Activated naive CD4-positive, alpha-beta T cell treated with anti-CD3 and anti-CD28 coated beads, Interleukin-2, amount 50 U/mL, for 24 hours (primary cell): ENCODE results near the gene SPIRE2.

Experiments used
- H3K27ac Mint-ChIP-seq: one replicate; pipeline ENCODE4 v1.8.0; 2021; ENCODE audit warnings: mild to moderate bottlenecking, mixed read lengths
- H3K27me3 Mint-ChIP-seq: one replicate; pipeline ENCODE4 v1.8.0; 2021; ENCODE audit warnings: mixed read lengths
- H3K36me3 Mint-ChIP-seq: one replicate; pipeline ENCODE4 v1.8.0; 2021; ENCODE audit warnings: mixed read lengths
- H3K4me1 Mint-ChIP-seq: one replicate; pipeline ENCODE4 v1.8.0; 2021; ENCODE audit warnings: mixed read lengths
- H3K4me3 Mint-ChIP-seq: one replicate; pipeline ENCODE4 v1.8.0; 2021; ENCODE audit warnings: mild to moderate bottlenecking, mixed read lengths
- H3K9me3 Mint-ChIP-seq: one replicate; pipeline ENCODE4 v1.8.0; 2021; ENCODE audit warnings: mixed read lengths

SPIRE2 gene

DNA sequence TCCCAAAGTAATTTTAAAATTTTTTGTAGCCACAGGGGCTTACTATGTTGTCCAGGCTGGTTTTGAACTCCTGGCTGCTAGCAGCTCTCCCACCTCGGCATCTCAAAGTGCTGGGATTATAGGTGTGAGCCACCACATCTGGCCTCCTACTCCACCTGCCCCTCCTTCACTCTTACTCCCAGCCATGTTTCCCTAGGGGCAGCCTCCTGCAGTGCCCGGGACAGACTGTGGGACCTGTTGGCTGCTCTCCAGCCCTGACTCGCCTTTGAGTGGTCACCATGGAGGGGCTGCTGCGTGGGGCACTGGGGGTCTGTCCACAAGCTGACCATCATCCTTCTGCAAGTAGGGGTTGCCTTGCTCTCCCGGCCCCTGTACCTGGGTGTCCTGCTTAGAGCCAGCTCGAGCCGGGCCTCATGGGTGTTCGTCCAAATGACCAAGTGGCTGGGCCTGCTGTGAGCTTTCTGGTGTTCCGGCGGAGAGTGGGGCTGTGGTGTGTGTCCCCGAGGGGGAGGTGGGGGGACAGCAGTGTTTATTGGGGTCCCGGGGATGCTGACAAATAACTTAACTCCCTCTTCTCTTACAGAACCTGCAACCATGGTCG is 16.6 kb downstream of the SPIRE2 start:
- Mint-ChIP-seq H3K27ac (peak overlapping the region; percentile 59), H3K4me1 (peaks cover 14% of the 10 kb centered on the region), H3K9me3 (no peaks in the 10 kb centered on the region), H3K36me3 (no peaks in the 10 kb centered on the region), H3K27me3 (no peaks in the 10 kb centered on the region), H3K4me3 (no peak overlapping the region)

DNA sequence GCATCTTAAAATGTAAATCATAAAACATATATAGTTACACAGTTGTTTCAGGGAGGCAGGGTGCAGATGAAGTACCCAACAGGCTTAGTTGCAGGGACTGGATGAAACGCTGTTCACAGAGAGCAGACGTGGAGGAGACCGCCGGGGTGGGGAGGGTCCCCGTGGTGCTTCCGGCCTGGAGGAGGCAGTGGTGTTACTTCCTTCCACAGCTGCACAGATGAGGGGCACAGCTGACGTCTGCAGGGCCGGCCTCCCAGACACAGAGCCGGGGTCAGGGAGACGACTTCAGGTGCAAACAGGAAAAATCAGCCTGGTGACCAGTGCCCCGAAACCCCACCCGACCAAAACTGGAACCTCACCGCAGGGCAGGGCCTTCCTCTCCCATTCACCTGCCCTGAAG is 17.1 kb downstream of the SPIRE2 start:
- no peak overlapping the region for H3K27ac Mint-ChIP-seq
- no peaks in the 10 kb centered on the region for H3K36me3 Mint-ChIP-seq
- no peaks in the 10 kb centered on the region for H3K9me3 Mint-ChIP-seq
- H3K4me1 Mint-ChIP-seq = peaks cover 14% of the 10 kb centered on the region
- H3K4me3 Mint-ChIP-seq = no peak overlapping the region
- no peaks in the 10 kb centered on the region for H3K27me3 Mint-ChIP-seq

DNA sequence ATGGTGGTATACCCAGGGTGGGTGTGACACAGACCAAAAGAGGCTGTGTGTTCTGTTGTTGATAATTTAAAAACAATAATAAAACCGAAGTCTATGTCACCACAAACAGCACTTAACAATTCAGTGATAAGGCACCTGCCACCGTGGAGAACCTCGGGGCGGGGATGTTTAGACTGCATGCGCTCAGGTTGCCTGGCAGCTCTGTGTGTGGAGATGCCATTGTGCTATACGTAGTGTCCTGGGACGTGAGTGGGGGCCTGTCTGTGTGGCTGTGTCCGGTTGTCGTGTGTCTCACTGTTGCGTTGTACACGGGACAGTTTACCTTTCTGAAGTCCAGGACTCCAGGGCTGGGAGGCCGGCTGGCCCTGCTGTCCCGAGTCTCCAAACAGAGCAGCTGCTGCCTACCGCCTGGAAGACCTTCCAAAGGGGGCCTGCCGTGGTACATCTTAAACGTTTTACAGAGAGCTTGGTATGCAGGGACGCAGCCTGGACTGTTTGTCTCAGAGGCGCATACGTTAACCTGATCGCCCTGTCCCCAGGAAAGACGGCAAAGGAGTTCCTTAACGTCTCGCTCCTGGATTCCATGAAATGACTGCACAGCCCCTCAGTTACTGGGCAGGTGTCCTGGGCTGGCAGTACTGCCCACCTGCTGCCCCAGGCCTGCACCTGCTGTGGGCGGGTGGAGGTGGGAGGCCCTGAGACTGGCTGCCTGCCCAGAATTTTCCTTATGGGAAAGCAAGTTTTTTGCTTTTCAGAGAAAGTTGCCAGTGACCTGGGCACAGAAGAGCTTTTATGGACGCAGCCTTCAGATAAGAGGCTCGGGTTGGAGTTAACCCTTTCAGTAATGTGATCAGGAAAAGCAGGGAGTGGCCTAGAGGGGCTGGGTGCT is 19.0 kb downstream of the SPIRE2 start:
- Mint-ChIP-seq H3K27ac (no peak overlapping the region), H3K27me3 (no peaks in the 10 kb centered on the region), H3K4me3 (no peak overlapping the region), H3K36me3 (no peaks in the 10 kb centered on the region), H3K9me3 (no peaks in the 10 kb centered on the region), H3K4me1 (peaks cover 14% of the 10 kb centered on the region)

DNA sequence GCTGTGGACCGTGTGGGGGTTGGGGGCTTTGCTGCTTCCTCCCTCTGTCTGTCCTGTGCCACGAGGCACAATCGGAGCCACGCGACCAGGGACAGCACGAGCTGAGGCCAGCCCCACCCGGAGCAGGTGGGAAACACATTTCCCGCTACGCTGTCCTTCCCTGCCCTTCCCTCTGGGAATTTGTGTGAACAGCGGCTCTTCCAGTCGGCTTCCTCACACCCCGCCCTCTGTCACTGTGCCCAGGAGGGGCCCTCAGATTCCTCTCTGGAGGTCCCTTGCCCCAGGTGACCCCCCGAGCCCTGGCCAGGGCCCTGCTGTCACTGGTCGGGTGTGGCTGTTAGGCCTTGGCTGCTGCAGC is 19.6 kb downstream of the SPIRE2 start:
- no peaks in the 10 kb centered on the region for H3K36me3 Mint-ChIP-seq
- no peak overlapping the region for H3K4me3 Mint-ChIP-seq
- no peaks in the 10 kb centered on the region for H3K27me3 Mint-ChIP-seq
- H3K9me3 Mint-ChIP-seq = no peaks in the 10 kb centered on the region
- H3K27ac Mint-ChIP-seq = no peak overlapping the region
- H3K4me1 Mint-ChIP-seq = peaks cover 14% of the 10 kb centered on the region

DNA sequence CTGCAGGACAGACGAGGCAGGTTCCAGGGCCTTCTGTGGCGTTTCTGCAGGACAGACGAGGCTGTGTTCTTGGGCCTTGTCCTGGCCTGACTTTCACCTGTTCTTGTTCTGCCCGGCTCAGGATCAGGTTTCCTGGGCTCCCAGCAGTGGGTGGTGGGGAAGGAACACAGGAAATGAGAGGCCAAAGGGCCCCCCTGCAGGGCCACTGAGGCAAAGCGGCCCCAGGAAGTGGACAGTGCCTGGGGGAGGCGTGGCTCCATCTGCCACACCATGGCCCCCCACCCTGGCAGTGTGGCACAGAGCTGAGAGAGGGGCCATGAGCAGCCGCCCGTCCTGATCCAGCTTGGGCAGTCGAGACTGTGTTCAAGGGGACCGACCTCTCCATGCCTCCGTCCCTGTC is 20.7 kb downstream of the SPIRE2 start:
- Mint-ChIP-seq H3K4me1 (peaks cover 14% of the 10 kb centered on the region), H3K4me3 (no peak overlapping the region), H3K27me3 (no peaks in the 10 kb centered on the region), H3K9me3 (no peaks in the 10 kb centered on the region), H3K36me3 (no peaks in the 10 kb centered on the region), H3K27ac (no peak overlapping the region)

DNA sequence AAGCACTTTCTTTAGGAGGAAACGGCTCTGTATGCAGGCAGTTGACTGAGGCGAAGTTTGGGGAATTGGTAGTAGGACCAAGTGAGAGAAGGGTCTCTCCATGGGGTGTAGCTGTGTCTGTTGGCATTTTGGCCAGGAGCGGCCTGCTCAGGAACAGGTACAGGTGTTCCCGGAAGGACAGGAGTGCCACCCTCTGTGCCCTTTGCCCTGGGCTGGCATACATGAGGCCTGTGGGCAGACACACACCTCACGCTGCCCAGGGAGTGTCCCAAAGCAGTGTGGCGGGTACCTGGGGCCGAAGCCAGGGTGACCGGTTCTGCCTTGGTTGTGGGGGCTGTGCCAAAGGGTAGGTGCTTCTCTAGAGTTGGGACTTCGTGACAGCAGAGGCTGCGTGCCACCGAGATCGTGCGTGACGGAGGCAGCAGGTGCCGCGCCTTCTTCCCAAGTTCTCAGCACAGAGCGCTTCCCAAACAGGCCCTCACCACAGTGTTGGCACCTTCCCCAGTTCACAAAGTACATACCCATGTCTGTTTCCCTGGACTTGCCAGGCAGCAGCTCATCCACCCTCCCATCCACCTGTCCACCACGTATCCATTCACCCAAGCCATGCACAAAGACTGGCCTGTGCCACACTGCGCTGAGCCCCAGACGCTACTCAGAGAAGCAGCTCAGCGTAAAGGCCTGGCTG is 25.2 kb downstream of the SPIRE2 start:
- Mint-ChIP-seq H3K4me3 (no peak overlapping the region), H3K27ac (no peak overlapping the region), H3K9me3 (no peaks in the 10 kb centered on the region), H3K36me3 (no peaks in the 10 kb centered on the region), H3K27me3 (no peaks in the 10 kb centered on the region), H3K4me1 (no peaks in the 10 kb centered on the region)

DNA sequence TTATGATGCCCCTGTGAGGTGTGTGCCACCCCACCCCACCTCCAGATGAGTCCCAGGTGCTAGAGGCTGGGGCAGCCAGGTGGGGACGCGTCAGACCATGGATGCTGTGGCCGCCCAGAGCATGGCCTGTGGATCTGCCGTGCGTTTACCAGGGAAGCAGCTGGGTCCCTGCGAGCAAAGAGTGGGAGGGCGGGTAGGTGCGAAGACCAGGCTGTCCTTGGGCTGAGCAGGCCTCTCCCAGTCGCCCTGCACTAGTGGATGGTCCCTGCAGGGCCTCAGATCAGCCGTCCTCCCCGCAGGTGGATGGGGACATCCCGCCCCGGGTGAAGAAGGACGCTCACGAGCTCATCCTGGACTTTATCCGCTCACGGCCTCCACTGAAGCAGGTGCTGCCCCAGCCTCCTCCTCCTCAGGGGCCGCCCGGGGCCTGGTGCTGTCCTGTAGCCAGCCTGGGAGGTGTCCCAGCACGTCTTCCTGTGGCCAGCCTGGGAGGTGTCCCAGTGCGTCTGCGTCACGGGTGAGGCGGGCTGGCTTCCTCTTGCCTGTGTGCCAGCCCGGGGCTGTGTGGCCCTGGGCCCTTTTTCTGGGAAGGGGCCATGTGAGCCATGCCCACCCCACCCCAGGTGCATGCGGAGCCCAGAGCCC is 27.1 kb downstream of the SPIRE2 start:
- H3K27ac Mint-ChIP-seq = no peak overlapping the region
- no peaks in the 10 kb centered on the region for H3K36me3 Mint-ChIP-seq
- no peaks in the 10 kb centered on the region for H3K9me3 Mint-ChIP-seq
- H3K27me3 Mint-ChIP-seq = no peaks in the 10 kb centered on the region
- H3K4me3 Mint-ChIP-seq = no peak overlapping the region
- H3K4me1 Mint-ChIP-seq = no peaks in the 10 kb centered on the region

DNA sequence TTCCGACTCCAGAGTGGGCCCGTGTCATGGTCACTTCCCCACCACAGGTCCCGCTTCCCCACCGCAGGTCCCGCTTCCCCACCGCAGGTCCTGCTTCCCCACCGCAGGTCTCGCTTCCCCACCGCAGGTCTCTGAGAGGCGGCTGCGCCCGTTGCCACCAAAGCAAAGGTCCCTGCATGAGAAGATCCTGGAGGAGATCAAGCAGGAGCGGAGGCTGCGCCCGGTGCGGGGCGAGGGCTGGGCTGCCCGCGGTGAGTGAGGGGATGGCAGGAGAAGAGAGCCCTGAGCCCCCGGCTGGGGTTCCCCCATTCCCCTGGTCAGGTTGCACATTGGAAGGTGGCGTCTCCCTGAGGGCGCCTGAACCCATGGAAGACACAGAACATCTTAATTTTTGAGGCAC is 27.7 kb downstream of the SPIRE2 start:
- Mint-ChIP-seq H3K27me3 (no peaks in the 10 kb centered on the region), H3K27ac (no peak overlapping the region), H3K9me3 (no peaks in the 10 kb centered on the region), H3K4me3 (no peak overlapping the region), H3K36me3 (no peaks in the 10 kb centered on the region), H3K4me1 (peaks cover 2% of the 10 kb centered on the region)

DNA sequence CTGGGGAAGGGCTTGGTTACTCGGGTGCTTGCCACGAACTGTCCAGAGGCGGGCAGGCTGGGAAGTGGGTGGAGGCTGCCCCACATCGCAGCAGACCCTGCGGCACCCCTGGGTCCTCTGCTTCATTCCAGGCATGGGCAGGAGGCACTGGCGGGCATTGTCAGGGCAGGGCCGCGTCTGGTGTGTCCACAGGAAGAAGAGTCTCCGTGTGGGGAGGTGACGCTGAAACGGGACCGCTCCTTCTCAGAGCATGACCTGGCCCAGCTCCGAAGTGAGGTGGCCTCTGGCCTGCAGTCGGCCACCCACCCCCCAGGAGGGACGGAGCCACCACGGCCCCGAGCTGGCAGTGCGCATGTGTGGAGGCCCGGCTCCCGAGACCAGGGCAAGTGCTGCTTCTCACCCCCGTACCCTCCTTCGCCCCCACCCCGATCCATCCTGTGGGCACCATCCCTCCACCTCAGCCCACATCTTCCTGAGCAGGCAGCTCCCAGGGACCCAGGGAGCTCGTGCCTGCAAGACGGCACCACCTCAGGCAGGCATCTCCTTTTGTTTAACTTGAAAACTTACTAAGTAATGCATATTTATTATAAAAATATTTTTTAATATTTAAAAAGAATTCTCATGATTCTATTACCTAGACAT is 30.8 kb downstream of the SPIRE2 start:
- Mint-ChIP-seq H3K36me3 (no peaks in the 10 kb centered on the region), H3K27me3 (no peaks in the 10 kb centered on the region), H3K9me3 (no peaks in the 10 kb centered on the region), H3K4me3 (no peak overlapping the region), H3K27ac (no peak overlapping the region), H3K4me1 (peaks cover 25% of the 10 kb centered on the region)

DNA sequence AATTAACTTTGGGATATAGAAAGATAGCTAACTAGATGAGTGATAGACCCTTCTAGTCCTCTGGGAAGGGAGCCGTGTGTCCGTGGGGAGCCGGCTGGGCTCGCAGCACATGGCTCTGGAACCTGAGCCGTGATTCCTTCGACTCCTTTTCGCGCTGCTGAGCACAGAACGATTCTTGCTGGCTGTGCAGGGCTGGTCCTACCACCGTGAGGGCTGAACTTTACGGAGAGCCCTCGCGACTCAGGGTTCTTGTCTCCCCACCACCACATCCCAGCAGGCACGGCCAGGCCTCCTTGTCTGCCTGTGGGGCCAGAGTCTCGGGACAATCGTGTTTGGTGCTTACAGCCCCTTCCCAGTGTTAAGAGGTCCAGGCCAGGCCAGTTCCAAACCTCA is 31.3 kb downstream of the SPIRE2 start:
- no peak overlapping the region for H3K4me3 Mint-ChIP-seq
- peaks cover 30% of the 10 kb centered on the region for H3K4me1 Mint-ChIP-seq
- H3K27me3 Mint-ChIP-seq = no peaks in the 10 kb centered on the region
- H3K27ac Mint-ChIP-seq = no peak overlapping the region
- H3K36me3 Mint-ChIP-seq = no peaks in the 10 kb centered on the region
- H3K9me3 Mint-ChIP-seq = no peaks in the 10 kb centered on the region

DNA sequence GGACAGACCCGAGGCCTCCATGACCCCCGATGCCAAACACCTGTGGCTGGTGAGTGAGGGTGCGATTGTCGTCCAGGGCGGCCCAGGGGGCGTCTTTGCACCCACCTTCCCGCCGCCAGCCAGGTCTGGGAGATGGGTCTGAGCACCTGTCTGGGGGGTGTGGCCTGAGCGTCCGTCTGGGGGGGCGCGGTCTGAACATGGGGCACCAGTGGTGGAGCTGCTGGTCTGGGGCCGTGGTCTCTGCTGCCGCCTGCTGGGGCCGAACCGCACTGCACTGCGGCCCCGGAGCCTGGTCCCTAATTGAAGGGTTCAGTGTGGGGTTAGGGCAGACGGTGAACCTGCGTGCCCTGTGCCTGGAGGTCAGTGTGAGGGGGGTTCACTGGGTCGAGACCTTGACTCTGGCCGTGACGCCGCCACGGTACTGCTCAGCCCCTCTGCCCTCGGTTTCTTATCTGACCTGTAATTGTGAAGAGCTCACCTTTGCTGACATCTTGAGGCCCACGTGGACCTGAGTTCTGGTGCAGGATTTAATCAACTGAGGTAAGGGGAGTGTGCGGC is 32.6 kb downstream of the SPIRE2 start:
- H3K36me3 Mint-ChIP-seq = no peaks in the 10 kb centered on the region
- no peaks in the 10 kb centered on the region for H3K27me3 Mint-ChIP-seq
- H3K9me3 Mint-ChIP-seq = no peaks in the 10 kb centered on the region
- H3K27ac Mint-ChIP-seq = peak overlapping the region; percentile 46
- peak overlapping the region; percentile 5 for H3K4me3 Mint-ChIP-seq
- H3K4me1 Mint-ChIP-seq = peaks cover 37% of the 10 kb centered on the region

DNA sequence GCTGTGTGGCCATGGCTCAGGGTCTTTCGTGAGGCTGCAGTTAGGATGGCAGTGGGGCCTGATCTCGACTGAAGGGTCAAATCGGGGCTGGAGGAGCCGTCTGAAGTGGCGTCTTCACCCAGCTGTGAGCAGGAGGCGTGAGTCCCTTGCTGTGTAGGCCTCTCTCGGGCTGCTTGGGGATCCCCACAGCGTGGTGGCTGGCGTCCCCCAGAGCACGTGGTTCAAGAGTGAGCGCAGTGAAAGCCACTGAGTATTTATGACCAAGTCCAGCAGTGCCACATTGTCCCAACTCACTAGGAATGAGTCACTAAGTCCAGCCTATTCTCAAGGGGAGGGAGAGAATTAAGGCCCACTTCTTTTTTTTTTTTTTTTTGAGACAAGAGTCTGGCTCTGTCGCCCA is 33.4 kb downstream of the SPIRE2 start:
- no peak overlapping the region for H3K4me3 Mint-ChIP-seq
- peaks cover 37% of the 10 kb centered on the region for H3K4me1 Mint-ChIP-seq
- H3K9me3 Mint-ChIP-seq = no peaks in the 10 kb centered on the region
- no peaks in the 10 kb centered on the region for H3K36me3 Mint-ChIP-seq
- H3K27me3 Mint-ChIP-seq = no peaks in the 10 kb centered on the region
- no peak overlapping the region for H3K27ac Mint-ChIP-seq

DNA sequence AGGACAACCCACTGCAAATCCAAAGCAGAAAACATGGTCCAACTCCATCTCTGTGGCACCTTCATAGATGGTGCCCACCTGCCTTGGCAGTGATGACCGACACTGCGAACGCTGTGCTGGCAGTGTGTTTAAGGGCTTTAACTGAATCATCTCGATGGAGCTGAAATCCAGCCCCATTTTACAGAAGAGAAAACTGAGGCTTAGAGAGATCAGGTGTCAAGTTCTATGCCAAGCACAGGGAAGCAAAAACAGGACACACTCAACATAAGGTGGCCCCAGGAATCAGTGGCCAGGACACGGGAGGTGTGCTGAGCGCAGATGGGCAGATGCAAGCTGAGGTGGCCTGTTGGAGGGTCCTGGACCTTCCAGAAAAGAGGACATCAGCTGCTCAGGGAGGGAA is 34.5 kb downstream of the SPIRE2 start:
- Mint-ChIP-seq H3K36me3 (no peaks in the 10 kb centered on the region), H3K4me1 (peaks cover 37% of the 10 kb centered on the region), H3K27me3 (no peaks in the 10 kb centered on the region), H3K9me3 (no peaks in the 10 kb centered on the region), H3K27ac (peak overlapping the region; percentile 95), H3K4me3 (peak overlapping the region; percentile 76)

DNA sequence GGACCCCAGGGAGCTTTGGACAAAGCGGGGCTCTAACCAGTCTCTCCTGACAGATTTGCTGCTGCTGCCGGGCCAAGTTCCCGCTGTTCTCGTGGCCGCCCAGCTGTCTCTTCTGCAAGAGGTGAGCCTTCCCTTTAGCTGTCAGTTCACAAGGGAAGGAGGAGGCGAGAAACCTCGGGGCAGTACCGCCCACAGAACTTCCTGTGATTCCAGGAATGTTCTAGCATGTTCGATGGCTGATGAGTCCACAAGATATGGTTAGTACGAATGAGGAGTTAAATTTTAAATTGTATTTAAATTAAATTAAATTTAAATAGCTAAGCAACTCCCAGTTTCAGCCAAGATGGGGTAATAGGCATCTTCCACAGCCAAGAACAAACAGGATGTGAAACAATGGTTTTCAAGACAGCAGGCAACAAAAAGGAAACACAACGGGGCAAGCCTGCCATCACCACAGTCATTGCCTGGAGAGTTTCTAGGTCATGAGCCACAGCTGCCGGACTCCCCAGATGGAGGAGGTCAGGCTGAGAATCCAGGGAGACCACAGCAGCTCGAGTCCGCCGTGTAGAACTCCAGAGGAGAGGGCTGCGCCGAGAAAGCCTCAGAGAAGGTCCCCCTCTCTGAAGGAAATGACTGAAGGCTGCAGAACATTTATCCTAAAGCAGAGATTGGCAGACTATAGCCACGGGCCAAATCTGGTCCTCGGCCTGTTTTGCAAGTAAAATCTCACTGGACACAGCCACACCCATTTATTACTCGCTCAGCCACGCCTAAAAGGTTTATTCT is 35.7 kb downstream of the SPIRE2 start:
- Mint-ChIP-seq H3K9me3 (no peaks in the 10 kb centered on the region), H3K4me1 (peaks cover 37% of the 10 kb centered on the region), H3K4me3 (peak overlapping the region; percentile 76), H3K27ac (peak overlapping the region; percentile 95), H3K36me3 (no peaks in the 10 kb centered on the region), H3K27me3 (no peaks in the 10 kb centered on the region)

DNA sequence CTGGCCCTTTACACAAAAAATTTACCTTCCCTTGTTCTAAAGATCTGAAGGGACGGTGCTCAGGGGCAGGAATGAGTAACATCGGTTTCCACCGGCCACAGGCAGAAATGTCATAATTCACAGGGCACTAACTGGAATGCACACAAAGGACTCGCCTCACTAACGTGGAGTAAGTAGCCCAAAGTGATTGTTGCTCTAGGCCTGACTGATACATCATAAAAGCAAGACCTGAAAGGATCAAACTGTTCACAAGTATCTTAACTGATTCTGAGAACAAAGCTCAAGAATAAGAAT is 36.2 kb downstream of the SPIRE2 start:
- Mint-ChIP-seq H3K27me3 (no peaks in the 10 kb centered on the region), H3K9me3 (no peaks in the 10 kb centered on the region), H3K4me1 (peaks cover 37% of the 10 kb centered on the region), H3K27ac (no peak overlapping the region), H3K4me3 (peak overlapping the region; percentile 43), H3K36me3 (no peaks in the 10 kb centered on the region)
